ENCODE results near the gene SMAD5.

SMAD5 gene

DNA sequence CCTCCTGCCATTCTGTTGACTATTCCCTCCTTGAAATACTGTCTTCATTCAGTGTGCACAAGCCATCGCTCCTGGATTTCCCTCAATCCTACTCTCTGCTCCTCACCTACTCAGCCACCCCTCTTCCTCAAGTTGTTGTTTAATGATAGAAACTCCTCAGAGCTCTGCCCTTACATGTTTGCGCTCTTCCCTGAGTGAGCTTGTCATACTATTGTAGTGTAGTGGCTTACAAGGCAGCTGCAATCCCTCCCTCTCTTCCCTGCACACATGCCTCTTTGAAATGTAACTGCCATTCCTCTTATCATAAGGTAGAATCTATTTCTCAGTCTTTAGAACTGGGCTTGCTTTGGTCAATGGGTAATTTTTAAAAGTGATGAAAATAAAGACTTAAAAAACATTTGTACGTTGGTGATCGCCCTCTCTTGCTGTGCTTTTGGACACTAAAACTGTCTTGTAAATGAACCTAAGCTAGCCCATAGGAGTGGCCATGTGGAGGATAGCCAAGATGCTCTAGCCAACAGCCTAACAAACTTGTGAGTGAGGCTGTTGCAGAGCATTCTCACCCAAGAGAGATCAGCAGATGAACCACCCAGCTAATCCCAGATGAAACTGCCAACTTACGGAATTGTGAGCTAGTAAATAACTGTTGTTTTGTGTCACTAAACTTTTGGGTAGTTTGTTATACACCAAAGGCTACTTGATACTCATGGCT, 18.1 kb upstream of the SMAD5 start:
- DNase-seq (ENCODE audit: low read depth, low spot score) = no peak

DNA sequence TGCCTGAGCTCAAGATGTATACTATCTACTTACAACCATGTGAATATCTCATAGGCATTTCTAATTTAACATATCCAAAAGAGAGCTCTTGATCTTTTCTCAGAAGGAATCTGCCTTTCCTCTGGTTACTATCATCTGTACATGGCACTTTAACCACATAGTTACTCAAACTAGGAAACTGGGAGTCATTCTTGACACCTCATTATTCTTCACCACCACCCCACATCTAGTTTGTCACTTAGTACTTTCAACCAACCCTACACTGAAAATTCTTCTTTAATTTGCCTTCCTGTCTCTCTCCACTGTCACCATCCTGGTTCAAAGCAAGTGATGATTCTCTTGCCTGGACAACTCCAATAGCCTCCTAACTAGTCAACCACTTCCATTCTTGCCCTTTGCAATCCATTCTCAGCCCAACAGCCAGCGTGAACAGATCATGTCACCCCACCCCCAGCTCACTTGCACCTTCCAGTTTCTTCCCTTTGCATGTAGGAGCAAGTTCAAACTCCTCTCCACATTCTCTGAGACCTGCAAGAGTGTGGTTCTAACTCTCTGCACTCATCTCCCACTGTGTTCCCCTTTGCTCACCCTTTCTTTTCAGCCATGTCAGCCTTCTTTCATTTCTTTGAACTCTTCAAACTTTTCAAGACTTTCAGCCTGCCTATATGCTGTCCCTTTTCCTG, 17.3 kb upstream of the SMAD5 start:
- DNase-seq (ENCODE audit: low read depth, low spot score) = no peak

DNA sequence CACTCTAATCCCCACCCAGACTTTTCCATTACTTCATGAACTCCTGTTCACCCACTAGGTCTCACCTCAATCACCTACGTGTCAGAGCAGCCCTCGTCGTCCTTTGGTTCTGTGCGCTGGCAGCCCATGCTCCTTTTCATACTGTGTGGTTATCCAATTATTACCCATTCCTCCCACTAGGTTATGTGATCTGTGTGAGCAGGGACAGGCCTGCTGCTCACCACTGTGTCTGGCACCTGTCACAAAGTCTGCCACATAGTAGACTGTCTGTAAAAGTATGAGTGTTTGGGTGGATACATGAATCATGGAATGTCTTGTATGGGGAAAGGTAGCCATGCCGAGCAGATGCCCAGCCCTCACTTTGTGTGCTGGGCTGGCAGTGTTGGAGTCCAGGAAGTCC, 12.1 kb upstream of the SMAD5 start:
- no peak for DNase-seq (ENCODE audit: low read depth, low spot score)

DNA sequence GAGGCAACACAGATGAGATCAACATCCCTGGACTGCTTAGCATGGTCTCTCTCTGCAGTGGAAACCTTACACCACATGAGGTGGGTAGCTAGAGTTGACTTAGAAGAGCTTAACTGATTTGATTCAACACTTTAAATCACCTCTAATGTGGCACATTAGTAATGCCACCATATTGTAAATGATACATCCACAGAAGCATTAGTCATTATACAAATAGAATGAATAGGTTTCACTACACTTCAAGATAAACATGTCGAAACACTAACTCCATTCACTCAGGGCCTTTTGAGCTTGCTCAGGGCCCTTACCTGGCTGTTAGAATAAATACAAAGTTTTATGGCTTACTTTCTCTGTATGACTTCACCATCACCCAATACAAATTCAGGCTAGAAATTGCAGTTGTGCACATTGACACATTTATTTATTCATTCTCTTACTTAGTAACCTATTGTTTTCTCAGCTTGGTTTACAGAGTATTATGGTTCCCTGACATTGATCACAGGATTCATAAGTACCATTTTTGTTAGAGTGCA, 9.3 kb upstream of the SMAD5 start:
- DNase-seq (ENCODE audit: low read depth, low spot score) = no peak

DNA sequence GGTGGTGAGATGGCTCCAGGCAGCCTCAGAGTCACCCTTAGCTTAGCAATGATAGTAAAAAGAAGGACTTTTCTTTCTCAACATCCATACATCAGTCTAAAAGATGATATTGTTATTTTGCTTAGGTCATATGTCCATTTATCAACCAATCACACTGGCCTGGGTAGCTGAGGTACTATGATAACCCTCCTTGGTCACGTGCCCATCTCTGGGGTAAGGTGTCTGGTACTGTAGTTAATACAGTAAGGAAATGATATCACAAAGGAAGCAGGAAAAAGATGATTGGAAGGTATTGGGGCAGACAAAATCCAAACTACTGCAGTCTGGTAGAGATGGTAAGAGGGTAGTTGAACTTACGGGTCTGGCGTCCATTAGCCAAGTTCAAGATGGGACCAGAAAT, 5.1 kb upstream of the SMAD5 start:
- no peak for DNase-seq (ENCODE audit: low read depth, low spot score)

DNA sequence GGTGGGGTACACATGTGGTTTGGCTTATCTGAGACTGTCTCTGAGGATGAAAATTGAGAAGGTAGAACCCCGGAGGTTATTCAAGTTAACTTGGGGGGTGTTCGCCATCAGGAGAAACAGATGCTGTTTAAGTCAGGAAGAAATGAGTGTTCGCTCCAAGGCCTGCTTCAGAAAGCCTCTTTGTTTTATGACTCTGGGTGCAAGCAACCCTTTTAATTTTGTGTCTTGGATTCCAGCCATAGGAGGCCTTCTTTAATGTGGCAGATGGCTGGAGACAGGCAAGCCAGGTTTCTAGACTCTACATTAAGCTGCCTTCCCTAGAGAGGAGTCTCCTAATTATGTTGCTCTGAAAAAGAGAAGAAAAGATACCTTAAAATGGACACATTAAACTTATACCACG, 4.2 kb upstream of the SMAD5 start:
- no peak for DNase-seq (ENCODE audit: low read depth, low spot score)

DNA sequence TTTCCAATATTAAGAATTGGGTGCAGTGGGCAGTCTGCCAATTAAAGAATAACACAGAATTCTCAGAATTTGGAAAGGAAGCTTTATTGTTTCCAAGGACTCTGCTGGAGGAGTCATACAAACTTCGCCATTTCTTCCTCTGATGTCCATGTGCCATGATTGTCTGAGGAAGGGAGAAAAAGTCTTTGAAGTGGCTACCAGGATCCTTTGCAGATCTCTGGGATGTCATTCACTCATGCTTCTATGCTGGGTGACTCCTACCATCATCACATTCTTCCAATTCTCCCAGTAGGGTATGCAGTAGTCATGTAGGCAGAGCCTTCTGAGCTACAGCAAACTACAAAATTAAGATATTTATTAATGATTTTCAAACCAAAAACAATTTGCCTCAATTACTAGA, 3.2 kb upstream of the SMAD5 start:
- no peak for DNase-seq (ENCODE audit: low read depth, low spot score)

DNA sequence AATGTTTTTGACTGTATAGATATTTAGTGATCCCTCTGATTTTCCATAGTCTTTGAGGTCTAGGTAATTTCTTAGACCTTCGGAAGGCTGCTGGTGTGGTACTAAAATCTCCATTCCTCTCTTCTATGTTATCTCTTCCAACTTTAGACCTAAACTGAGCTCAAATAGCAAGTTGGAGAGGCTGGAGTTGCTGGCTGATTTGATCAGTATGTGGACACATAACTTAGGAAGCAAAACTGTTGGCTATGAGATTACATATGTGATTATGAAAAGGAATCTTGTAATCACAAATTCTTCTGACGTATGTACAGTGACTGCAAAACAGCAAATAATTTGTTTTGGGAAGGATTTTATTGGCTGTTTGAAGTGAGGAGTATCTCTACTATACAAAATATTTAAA, 2.1 kb upstream of the SMAD5 start:
- DNase-seq (ENCODE audit: low read depth, low spot score) = no peak

DNA sequence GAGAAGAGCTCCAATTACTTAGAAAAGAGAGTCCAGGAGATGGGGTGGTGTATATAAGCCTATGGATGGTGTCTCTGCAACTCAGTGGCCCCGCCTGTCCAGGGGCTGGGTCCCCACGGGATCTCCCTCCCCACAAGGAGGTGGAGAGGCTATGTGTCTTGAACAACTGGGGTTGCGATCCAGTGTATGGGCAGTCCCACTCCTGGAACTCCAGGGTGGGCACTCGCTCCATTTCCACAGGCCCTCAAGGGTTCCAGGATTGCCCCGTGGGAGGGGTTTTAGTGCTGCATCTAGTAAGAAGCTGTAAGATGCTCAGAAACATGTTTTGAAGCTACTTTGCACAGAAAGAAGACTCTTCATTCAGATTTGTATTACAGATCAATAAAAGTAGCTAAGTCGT, 558 bp upstream of the SMAD5 start:
- DNase-seq (ENCODE audit: low read depth, low spot score) = no peak

DNA sequence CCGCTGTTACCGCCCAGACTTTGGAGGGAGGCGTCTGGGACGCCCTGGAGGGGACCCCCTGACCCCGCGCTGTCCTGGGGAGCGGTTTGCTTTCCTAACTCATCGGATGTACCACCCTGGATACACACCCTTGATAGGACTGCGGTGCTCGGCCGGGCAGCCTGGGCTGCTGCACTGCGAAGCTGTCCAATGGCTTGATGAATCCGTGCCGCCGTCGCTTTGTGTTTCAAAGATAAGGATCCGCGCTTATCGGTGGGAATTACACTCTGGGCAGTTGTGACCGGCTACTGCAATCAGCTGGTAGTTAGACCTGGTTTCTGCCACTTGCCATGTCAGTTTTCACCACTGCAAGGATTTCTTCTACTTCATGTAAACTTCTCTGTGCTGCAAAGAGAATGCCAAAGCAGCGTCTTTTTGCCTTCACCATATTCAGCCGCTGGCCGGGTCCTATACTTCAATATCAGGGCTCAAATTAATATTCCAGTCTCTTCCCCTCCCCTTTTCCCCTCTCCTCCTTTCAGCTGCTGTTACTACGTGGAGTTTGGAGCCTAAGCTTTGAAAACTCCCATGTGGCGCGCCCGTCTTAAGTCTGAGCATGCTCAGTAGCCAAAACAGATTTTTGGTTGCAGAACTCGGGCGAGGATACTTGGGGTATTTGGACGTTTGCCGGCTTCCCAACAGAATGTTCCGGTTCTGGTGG, 727 bp downstream of the SMAD5 start:
- DNase-seq (ENCODE audit: low read depth, low spot score) = no peak

DNA sequence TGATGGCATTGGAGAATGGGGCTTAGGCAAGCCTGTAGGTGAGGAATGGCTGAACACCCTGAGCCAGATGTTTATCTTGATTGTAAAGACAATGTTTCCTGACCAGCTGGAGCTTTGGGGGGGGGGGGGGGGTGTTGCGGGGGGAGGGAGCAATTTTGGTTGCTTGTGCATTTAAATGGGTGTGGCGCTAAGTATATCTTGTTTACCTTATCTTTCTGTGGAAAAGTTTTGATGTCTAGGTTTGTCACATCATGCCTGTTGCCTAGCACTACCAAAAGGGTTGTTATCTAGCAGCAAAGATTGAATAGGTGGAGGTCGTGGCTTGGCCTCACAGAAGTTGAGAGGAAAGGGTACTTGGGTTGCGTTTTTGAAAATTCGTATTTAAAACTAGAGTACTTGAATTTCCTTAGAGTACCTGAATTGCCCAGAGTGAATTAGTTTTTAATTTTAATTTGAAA, 1.3 kb downstream of the SMAD5 start:
- DNase-seq (ENCODE audit: low read depth, low spot score) = no peak

DNA sequence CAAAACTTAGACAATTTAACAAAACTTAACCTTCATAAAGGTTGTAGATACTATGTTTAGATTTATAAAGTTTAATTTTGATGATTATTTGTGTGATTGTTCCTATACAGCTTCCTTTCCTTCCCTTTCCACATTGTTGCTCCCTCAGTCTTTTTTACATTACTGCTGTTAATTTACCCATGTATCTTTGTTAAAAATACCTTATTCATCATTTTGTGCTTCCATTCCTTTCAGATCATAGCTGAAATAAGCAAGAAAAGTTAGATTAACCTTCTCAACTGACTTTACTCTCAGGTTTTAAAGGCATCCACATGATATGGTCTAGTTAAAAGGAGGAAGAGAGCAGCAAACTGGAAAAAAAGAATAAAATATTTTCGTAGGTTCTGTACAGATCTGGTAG, 2.0 kb downstream of the SMAD5 start:
- no peak for DNase-seq (ENCODE audit: low read depth, low spot score)

DNA sequence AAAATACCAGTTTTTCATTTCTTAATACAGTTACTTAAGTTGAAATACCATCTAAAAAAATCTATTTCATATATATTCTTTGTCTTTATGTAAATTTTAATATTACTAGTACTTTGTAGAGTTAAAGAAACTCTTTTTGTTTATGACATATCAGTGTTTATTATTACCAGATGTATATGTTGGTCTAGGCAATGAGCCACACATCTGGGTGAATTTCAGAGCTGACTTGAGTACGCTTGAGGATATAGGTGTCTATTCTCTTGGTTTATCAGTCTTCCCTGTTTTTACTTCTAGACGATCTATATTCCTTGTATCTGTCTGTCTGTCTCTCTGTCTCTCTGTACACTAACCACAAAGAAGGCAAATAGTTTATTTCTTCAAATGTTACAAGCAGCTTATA, 2.9 kb downstream of the SMAD5 start:
- no peak for DNase-seq (ENCODE audit: low read depth, low spot score)

DNA sequence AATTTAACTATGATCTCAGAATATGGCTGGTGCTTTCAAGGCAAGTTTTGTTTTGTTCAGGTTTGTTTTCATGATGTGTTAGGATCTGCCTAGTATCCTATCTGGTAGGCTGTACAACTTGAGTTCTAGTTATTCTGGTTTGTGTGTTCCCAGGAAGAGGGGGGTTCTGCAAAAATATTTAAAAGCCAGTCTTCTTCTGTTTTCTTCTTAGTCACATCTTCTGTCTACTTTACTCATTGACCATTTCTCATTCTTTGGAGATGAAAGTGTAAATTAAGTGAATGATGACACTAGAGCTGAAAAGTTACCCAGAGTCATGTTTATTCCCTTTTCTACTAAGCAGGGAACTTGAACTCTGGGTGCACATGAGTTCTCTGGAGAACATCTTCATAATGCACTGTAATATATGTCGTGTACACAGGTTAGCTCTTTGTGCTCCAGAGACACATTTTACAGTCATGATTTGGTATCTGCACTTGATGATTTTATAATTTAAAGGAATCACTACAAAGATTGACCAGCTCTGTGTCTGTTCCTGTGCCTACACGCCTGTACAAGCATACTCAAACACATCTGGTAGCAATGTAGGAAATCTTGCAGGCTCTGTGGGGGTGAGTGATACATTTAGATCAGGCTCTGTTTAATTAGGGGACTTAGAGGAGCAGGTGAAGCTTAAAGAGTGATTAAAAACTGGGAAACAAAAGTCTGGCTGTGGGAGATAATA, 5.0 kb downstream of the SMAD5 start:
- DNase-seq (ENCODE audit: low read depth, low spot score) = no peak

DNA sequence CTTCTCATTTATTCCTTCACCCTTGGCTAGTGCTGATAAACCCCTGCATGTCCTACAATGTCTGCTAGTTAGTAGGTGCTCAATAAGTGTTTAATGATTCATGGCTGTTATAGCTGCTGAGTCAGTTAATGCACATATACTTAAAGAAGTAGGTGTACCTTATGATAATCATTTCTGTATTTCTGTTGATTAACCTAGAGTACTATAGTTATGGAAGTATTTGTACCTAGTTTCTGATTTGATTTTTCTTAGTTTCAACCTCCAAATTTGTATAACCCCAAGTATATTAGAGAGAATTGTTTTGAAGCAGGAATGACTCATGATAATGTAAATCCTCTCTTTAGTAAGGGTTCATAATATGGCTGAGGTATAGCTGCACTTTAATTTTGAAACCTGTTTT, 8.9 kb downstream of the SMAD5 start:
- DNase-seq (ENCODE audit: low read depth, low spot score) = no peak

DNA sequence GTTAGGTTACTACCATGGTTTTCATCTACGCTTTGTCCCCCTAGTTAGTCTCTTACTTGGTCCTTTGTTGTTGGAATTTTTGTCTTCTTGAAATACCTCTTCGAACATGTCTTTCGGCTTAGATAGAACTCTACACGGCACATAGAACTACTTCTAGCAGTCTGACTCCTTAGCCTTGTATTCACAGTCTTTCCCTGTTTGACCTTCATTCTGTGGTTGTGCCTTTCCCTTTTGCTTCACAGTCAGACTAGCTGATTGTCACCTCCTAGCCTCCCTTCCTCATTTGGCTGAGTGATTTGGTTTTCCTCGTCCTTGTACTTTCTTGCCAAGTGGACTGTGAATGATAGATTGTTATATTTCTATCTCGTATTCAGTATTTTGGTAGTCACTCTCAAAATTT, 10.7 kb downstream of the SMAD5 start:
- no peak for DNase-seq (ENCODE audit: low read depth, low spot score)

DNA sequence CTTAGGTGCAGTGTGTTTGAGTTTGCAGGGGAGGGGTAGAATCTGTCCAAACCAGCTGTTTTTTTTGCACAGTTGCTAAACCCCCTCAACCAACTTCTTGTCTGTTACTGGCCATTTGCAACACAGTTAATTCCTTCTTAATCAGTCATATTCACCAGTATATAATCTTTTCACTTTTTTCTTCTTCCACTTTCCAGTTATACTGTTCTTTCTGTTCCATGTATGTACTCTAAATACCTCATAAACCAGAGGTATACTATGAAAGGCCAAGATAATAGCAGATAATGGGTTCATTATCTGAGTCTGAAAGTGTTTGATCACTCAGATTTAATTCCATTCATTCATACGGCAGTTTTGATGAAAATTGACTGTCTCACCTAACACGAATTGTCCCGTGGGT, 11.1 kb downstream of the SMAD5 start:
- DNase-seq (ENCODE audit: low read depth, low spot score) = no peak

DNA sequence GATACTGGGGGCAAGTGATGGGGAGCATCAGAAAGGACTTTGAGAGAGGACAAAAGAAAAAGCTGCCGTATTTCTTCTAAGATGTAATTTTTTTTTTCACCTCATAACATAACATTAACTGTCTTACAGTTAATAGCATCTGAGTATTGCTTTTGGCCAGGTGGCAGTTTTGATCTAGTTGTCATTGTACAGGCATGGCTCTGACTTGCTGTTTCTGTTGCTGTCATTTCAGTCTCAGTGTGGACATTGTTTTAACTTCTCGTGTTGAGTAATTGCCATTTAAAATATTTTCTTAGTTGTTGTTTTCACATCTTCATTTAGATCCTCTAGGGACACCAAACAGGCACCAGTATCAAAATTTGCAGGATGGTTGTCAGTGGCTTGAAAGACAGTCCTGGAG, 12.4 kb downstream of the SMAD5 start:
- DNase-seq (ENCODE audit: low read depth, low spot score) = no peak

DNA sequence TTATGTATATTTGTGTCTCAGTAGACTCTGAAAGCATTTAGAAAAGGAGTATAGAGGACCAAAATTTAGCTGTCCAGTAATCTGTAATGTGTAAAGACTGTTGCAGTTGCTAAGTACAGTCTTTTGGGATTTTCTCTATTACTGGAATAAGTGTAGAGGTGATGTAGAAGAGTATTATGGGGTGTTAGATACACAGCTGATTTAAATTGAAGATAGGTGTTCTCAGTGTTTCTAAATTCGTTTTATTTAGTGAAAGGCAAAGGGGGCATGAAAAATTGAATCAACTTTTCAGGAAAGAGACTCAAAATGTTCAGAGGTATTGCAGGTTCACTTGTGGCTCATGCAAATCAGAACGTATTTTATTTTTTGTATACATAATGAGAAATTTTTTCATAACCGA, 13.6 kb downstream of the SMAD5 start:
- DNase-seq (ENCODE audit: low read depth, low spot score) = no peak

DNA sequence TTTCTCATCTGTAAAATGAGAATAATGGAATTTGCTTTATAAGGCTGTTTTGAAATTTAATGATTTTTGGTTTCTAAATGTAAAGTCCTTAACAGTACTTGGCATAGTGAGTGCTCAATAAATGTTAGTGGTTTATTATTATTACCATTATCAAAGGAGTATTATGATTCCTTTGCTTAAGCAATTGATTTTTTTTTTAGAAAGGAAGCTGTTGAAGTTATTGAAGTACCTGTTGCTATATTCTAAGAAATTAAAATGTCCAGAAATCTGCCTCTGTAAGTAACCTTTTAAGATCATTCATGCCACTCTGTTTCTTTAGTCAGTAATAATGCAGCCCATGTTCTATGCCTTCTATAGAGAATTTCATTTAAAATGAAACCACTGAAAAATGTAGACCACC, 15.0 kb downstream of the SMAD5 start:
- DNase-seq (ENCODE audit: low read depth, low spot score) = no peak

DNA sequence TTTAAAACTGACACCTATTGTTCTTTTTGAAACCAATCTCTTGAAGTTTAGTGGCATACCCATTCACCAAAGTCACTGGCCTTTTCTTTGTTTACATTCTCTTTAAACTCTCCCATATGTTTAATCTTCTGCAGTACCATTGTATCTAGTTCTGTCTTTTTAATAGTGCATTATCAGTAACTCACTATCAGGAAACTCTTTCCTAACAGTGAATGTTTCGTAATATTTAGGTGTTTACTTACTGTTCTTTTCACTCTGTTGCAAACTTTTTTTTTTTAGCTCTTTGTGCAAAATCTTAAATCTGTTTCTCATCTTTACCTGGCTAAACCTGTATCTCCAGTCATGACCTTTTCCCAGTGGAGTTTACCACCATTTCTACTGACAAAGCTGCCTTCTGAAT, 17.2 kb downstream of the SMAD5 start:
- DNase-seq (ENCODE audit: low read depth, low spot score) = no peak

DNA sequence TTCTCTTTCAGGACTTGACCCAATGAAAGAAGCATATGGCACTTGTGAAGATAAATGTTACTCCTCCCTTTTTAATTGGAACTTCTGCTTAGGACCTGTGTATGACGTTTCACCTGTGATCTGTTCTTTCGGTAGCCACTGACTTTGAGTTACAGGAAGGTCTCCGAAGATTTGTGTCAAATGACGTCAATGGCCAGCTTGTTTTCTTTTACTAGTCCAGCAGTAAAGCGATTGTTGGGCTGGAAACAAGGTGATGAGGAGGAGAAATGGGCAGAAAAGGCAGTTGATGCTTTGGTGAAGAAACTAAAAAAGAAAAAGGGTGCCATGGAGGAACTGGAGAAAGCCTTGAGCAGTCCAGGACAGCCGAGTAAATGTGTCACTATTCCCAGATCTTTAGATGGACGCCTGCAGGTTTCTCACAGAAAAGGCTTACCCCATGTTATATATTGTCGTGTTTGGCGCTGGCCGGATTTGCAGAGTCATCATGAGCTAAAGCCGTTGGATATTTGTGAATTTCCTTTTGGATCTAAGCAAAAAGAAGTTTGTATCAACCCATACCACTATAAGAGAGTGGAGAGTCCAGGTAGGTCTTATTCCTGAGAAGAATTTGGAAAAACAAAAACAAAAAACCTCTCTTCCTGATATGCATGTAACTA, 21.1 kb downstream of the SMAD5 start:
- DNase-seq (ENCODE audit: low read depth, low spot score) = no peak
